ENCODE data around the gene ZP1.
"Not testable (repeated sequence)": the region's sequence is repeated elsewhere in the genome, so short reads cannot be mapped to it uniquely, and the experiment has no call there.

The ZP1 gene

GRCh38 chr11:60878245-60879101, 11.1 kb downstream of the ZP1 start:
- no peak for DNase-seq

- no peak for DNase-seq
Observed at GRCh38 chr11:60879104-60879503, 11.8 kb downstream of the ZP1 start.

- no peak for DNase-seq
Observed at GRCh38 chr11:60879971-60880588, 12.7 kb downstream of the ZP1 start.

GRCh38 chr11:60880643-60881282, 13.4 kb downstream of the ZP1 start:
- no peak for DNase-seq

- DNase-seq, result peak; percentile 24
Observed at GRCh38 chr11:60887556-60887955, 20.2 kb downstream of the ZP1 start.

- no peak for DNase-seq
Observed at GRCh38 chr11:60889869-60890311, 22.5 kb downstream of the ZP1 start.

GRCh38 chr11:60890696-60891095, 23.4 kb downstream of the ZP1 start:
- no peak for DNase-seq

GRCh38 chr11:60891103-60891741, 23.9 kb downstream of the ZP1 start:
- DNase-seq, result no peak

GRCh38 chr11:60895687-60896086, 28.3 kb downstream of the ZP1 start:
- no peak for DNase-seq

- no peak for DNase-seq
Observed at GRCh38 chr11:60897496-60897895, 30.2 kb downstream of the ZP1 start.

- DNase-seq, result no peak
Observed at GRCh38 chr11:60899046-60899936, 31.9 kb downstream of the ZP1 start.

- DNase-seq, result no peak
Observed at GRCh38 chr11:60899977-60900376, 32.6 kb downstream of the ZP1 start.

- DNase-seq, result no peak
Observed at GRCh38 chr11:60900673-60901404, 33.5 kb downstream of the ZP1 start.

- no peak for DNase-seq
Observed at GRCh38 chr11:60902625-60903024, 35.3 kb downstream of the ZP1 start.

- DNase-seq, result no peak
Observed at GRCh38 chr11:60905047-60905446, 37.7 kb downstream of the ZP1 start.

- no peak for DNase-seq
Observed at GRCh38 chr11:60905551-60906113, 38.3 kb downstream of the ZP1 start.

GRCh38 chr11:60906132-60906972, 39.0 kb downstream of the ZP1 start, which contains the start of gene PRPF19:
PRPF19 (minus strand) TSS chr11:60906585; CDS start chr11:60906382, 203 bp downstream.
- DNase-seq, result peak; percentile 99

GRCh38 chr11:60908803-60909202, 41.5 kb downstream of the ZP1 start:
- no peak for DNase-seq

- not testable (repeated sequence) for DNase-seq
Observed at GRCh38 chr11:60909680-60910280, 42.4 kb downstream of the ZP1 start.

GRCh38 chr11:60910281-60910687, 42.9 kb downstream of the ZP1 start:
- no peak for DNase-seq

All from activated CD4-positive, alpha-beta T cell treated with anti-CD3 and anti-CD28 coated beads, Interleukin-2, amount 50 U/mL, for 1 hour (primary cell).